Frontal cortex (tissue), 4 donors: ENCODE results near the gene ROBO3. TPM values are rescaled to one million over a fixed set of nuclear protein-coding genes. Genes with fewer than 3 reads are reported as not detected.

Source experiments
- DNase-seq, 2 donors: peaks; one replicate each; pipeline ENCODE4 v3.0.0; 2012; ENCODE audit warnings: low spot score in 2 of 2
- FAIRE-seq: peaks from 2 replicates; lab custom pipeline; 2012; peaks lifted over from hg19 to GRCh38; lab: Jason Lieb, UNC
- total RNA-seq: library from RNA; depleted of rRNA; stranded (reverse); fragments of >200 nt; gene quantifications from one replicate; pipeline ENCODE4 v1.2.3, GENCODE V29; 2014
- donor health status: control.
- donor health status: control.
- donor health status: control.

The ROBO3 gene
- total RNA-seq, 1 donor from 2014 or later: 10.2 TPM

- no peak for DNase-seq
- FAIRE-seq: no peak
These were observed 24.2 kb downstream of the ROBO3 start for GRCh38 chr11:124889191-124890091.

DNA sequence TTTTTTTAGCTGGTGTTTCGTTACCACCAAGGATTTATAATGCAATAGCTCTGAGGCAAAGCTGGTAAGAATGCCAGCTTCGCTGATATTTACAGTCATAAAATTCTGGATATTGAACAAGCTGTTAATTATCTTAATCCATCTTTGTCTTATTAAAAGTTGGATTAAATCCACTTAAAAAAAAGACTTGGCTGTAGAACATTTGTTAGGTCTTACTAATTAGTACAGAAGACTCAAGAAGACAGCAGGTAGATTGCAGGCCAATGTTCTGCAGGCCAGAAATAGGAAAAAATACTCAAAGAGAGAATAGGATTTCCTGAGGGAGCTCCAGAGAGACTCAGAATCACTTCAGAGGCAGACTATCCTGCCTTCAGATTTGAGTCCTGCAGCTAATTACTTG is 24.9 kb downstream of the ROBO3 start:
- no peak for DNase-seq
- FAIRE-seq: no peak

DNA sequence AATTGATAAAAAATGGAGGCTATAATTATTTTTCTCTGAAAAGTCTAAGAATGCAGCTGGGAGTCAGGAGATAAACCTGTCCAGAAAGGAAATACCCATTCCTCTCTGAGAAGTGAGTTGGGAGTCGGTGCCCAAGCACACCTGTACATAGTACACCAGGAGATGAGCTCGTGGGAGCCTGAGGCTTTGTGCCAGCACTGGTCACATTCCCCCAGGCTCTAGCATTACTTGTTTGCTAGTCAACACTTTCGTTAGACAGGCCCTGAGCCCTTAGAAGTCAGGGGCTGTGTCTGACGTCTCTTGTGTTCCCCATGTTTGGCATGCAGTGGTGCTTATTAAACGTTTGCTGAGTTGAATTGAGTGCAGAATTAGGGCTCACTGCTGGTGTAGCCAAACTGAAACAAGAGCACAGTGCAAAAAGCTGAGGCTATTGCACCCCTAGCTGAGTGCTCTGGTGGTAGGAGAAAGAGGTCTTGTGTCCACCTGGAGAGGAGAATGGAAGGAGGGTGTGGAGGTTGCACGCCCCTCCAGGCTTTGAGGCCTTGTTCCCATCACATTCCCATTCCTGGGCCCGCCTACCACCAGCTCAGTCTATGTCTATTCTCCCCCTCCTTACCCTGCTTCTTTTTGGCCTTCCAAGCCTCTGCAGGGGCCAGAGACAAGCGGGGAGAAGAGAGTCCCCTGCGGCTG is 25.6 kb downstream of the ROBO3 start:
- no peak for DNase-seq
- no peak for FAIRE-seq

DNA sequence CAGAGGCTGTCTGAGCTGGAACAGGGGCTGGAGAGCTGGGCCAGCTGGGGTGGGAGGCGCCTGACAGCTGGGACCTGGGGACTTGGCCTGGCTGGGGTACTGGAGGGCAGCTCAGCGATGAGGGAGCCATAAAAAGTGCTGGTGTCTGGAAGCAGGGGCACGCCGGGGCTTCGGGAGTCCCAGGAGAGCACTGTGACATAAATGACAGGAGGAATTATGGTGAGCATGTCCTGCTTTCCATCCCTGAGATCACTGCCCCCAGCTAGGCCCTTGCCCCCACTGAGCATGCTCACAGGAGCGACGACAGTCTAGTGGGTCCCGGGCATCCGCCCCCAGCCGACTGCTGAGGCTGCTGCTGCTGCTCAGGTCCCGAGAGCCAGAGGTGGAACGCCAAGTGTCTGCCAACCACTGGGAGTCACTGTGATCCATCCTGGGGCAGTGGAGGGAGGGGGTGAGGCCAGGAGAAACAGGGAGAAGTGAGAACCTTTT is 26.2 kb downstream of the ROBO3 start:
- DNase-seq (no peak), FAIRE-seq (no peak)

GRCh38 chr11:124892146-124892545 is 26.9 kb downstream of the ROBO3 start:
- DNase-seq (no peak), FAIRE-seq (no peak)

DNA sequence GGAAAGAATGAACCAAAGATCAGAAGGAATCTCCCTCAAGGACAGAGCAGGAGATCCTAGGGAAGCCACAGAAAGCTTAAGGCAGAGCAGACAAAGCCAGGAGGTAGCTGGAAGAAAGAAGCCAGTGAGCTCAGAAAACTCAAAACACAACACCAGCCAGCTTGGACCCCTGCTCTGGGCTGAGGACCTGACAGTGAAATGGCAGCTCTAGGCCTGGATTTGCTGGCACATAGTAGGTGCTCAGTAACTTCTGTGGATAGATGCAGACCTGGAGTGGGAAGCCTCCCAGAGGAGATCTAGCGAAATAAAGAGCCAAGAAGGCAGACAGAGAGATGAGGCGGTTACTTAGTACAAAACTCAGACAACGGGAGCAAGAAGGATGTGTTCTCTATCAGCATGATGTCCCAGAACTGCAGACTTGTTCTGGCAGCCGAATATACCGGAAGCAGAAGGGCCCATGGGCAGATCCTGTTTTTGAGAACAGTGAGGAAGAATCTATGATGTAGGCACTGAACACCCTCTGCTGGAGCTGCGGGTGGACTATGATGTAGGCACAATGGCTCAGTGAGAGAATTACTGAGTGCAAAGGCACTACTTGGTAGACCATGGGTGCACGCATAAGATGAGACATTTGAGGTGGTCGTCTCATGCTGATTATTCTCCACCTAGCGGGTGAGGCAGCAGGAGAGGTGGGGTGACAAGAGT is 27.7 kb downstream of the ROBO3 start:
- FAIRE-seq (no peak), DNase-seq (no peak)

DNA sequence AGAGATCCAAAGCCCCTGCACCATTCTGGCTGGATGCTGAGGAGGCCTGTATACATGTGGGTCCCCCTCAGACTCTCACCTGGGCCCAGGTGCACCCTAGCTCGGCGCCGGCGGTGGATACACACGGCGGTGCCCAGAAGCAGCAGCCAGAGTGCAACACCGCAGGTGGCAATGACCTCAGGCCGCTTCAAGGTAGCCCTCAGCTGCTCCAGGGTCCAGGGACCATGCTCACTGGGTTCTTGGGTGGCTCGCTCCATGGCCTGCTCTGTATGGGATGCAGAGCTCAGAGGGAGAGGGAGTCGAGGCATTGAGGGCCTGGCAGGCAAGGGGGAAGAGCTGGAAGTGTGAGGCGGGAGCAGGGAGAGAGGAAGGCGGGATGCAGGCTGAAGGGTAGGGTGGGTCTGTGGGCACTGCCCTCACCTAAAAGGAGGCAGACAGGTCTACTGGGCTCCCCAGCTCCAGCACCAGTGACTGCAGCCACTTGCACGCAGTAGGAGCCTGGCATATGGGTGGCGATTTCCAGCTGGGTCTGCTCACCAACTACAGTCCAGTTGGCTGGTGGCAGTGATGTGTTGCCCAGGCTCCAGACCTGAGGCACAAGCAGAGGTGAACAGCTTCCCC is 28.7 kb downstream of the ROBO3 start:
- no peak for FAIRE-seq
- DNase-seq: no peak

DNA sequence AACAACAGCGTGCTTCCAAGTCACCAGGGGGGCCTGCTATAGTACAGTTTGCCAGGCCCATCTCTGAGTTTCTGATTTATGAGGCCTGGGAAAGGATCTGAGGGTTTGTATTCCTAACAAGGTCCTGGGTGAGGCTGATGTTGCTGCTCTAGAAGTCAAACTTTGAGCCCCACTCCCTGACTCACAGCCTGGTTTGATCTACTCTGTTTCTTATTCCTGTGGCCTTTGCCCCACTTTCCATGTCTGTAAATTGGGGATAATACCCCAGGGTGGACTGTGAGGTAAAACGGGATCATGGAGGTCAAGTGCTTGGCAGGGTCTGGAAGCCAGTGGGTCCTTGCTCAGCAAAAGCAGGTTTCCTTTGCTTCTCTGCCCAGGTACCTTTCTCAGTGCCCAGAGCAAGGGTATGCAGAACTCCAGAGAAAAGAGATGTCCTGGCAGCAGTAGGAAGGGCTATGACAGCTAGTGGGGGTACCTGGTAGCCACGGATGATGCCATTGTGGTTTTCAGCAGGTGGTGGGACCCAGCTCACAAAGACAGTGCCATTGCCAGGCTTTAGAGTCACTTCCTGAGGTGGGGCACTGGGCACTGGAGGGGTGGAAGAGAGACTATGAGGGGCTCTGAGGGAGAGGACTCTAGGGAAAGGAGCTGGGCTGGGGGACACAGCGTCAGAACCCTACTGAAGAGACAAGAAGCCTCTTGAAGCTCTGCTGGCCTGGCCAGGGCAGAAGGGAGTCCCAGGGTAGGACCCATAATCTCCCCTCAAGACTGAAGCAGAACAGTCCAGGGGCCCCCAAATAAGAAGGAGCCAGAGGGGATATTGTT is 29.6 kb downstream of the ROBO3 start:
- no peak for DNase-seq
- no peak for FAIRE-seq

DNA sequence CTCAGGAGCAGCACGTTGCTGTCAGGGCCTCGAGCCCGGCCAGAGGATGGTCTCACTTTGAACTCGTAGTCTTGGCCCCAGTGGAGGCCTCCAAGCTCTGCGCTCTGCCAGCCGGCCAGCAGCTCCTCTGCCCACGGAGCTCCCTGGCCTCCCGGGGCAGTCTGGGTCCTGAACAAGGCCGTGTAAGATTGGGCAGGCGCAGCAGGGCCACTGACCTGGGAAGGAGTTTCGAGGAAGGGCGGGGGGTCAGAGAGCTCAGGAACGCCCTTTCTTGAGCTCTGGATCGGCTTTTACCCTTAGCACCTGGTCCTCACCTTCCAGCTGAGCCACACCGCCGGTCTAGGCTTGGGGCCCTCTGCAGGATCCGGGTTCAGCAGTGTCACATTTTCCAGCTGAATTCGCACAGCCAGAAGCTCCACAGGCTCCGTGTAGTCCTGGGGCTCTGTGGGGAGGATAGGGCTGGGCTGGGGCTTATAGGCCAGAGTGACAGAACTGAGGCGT is 30.3 kb downstream of the ROBO3 start:
- DNase-seq (no peak), FAIRE-seq (no peak)

DNA sequence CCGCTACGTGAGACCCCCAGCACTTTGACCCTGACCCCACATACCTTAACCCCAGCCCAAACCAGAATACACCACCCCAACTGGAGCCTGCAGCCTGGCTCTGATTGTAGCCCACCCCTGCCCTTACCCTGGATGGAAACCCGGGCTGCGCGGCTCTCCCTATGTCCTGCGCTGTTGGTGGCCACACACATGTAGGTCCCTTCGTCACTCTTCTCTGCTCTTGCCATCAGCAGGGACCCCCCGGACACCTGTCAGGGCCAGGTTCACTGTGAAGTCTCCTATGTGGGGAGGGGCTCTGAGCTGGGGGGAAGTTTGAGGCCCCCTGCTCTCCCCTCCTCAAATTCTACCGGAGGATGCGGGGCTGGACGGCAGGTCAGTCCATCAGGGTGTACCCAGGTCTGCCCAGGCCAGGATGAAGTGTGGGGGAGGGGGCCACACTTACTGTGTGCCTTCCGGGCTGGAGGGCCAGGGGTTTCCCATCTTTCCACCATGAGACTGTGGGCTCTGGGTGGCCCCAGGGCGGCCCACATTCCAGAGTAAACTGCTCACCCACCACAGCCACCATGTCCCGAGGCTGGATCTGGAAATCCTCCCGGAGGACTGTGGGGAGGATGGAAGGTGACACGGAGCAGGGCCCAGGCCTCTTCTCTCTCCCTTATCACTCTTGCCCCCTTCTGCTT is 31.0 kb downstream of the ROBO3 start:
- FAIRE-seq: no peak
- DNase-seq: no peak

DNA sequence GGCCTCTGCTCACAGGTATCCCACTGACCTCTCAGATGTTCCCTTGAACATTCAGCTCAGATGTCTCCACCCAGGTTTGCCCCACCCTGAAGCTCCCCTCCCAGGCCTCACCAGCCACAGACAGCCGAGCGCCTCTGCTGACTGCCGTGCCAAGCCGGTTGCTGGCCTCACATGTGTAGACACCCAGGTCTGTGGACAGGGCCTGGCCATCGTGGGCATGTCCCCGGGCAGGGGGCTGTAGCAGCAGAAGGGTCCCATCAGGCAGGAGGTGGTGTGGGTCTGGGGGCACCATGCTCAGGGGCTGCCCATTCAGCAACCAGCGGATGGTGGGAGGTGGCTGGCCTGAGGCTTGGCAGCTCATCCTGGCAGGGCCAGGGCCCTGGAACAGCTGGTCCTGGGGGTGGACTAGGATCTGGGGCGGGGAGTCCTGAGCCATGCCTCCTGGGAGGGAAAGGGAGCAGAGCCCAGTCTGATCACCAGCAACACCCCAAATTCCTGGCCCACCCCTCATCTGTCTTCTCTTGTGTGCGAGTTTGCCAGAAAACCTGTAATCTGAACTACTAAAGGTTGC is 31.7 kb downstream of the ROBO3 start:
- DNase-seq (no peak), FAIRE-seq (no peak)

DNA sequence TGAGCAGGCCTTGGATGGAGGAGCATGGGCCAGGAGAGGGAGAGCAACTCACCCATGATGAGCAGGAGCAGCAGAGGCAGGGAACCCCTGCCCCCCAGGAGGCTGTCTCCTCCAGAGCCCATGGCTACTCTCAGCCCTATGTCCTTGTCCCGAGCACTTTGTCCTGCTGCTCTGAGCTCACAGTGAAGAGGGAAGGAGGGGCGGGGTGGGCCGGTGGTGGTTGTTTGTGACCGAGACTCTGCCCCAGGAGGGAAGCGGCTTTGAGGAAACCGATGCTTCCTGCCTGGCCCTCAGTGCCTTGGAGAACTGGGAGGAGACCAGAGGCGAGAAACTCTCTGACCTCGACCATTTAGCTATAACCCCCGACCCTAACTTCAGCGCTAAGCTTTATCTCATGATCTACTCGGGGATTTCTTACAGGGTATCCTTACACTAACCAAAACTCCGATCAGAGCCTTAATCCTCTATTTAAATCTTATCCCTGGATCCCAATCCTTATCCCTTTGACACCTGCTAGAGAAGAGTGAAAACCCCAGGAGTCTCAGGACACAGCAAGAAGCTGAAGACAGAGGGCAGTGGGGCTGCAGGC is 32.5 kb downstream of the ROBO3 start, which contains the start of gene ROBO4:
Gene ROBO4, minus strand, starts transcription at position 192 of the 589 bp plus-strand sequence. Its CDS starts 70 bp downstream, at position 122.
- FAIRE-seq (no peak), DNase-seq (no peak)

GRCh38 chr11:124898263-124898680 is 33.0 kb downstream of the ROBO3 start:
- no peak for DNase-seq
- no peak for FAIRE-seq

GRCh38 chr11:124898711-124899110 is 33.5 kb downstream of the ROBO3 start:
- no peak for DNase-seq
- FAIRE-seq: no peak

- no peak for FAIRE-seq
- no peak for DNase-seq
These were observed 34.3 kb downstream of the ROBO3 start for GRCh38 chr11:124899383-124900145.

- DNase-seq (no peak), FAIRE-seq (no peak)
These were observed 35.2 kb downstream of the ROBO3 start for GRCh38 chr11:124900464-124900863.

DNA sequence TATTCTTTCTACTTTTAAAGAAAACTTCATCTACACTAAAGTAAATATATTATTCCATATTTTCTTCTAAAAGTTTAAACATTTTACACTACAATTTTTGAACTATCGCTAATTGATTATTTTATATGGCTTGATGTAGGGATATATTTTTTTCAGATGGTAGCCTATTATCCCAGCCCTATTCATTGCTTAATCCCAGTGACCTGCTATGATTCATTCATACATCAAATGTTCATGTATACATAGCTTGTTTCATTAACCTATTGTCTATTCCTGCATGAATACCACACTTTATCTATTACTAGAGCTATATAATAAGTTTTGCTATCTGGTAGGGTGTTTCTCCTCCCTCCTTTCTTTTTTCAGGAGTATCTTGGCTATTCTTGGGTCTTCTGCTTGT is 37.4 kb downstream of the ROBO3 start:
- no peak for FAIRE-seq
- no peak for DNase-seq
